Measurements from ENCODE around the gene ELL.

DNA sequence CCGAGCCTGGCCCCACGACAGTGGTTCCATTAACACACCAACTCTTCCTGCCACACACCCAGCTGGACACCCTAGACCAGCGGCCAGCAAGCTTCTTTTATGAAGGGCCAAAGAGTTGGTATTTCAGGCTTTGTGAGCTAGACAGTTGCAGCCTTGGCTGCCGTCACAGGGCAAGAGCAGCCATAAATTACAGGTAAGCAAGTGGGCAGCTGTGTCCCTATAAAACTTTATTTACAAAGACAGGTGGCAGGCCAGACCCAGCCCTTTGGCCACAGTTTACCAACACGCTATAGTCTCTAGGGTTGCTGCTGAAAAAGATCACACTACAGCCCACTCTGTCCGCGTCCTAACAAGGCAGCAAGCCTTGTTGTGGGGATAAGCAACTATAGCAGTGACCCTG, 13.3 kb downstream of the ELL start:
- TF ChIP-seq CTCF (conservative IDR thresholded peaks at IDR 0.05; ENCODE audit: low read depth, low read length) = no peak
- TF ChIP-seq EZH2phosphoT487 (IDR thresholded peaks at IDR 0.05; ENCODE audit: borderline replicate concordance, low read length) = no peak

Measured in PC-3 (cell line).